DMS79 (cell line): ENCODE data around the gene CD300C.
"Not testable (repeated sequence)": the region's sequence is repeated elsewhere in the genome, so short reads cannot be mapped to it uniquely, and the experiment has no call there.

Source experiments
- DNase-seq: peaks from one replicate; lab custom pipeline; 2025; lab: John Stamatoyannopoulos, UW

The CD300C gene

DNA sequence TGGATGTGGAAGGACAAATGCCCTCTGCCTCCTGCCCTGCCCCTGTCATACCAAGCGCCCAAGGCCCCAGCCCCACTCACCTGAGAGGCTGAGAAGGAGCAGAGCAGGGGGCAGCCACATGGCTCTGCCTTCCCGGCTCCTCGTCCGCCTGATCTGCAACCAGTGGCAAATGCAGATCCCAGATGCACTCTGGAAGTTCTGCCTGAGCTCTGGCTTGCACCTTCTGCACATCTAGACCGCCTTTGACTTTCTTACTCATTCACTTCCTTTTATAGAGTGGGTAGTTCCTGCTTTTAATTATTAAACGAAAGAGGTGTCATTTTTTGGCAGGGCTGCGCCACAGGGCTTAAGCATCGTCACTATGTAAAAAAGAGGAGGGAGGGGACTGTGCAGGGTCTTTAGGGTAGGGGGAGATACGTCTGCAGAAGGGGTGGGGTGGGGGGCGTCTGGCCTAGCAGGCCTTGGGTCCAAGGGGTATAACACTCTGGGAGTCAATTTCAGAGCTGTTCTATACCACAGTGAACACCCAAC is 14.6 kb downstream of the CD300C start, which contains the start of gene CD300LB:
CD300LB (minus strand) TSS at position 245 of the 531 bp plus-strand sequence; CDS start at position 120, 125 bp downstream.
- no peak for DNase-seq

GRCh38 chr17:74530831-74531150 is 15.1 kb downstream of the CD300C start:
- no peak for DNase-seq

DNA sequence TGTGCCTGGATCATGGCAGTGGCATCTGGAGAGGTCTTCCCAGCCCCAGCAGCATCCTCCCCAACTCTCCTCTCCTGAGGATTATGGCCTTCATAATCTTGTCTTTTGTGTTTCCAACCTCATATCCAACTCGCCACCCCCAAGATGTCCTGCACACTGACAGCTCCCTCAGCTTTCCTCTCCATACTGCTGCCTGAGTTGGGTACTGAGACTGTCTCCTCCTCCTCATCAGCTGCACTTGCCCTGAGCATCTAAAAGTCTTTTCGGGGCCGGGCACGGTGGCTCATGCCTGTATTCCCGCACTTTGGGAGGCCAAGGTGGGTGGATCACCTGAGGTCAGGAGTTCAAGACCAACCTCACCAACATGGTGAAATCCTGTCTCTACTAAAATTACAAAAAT is 16.7 kb downstream of the CD300C start:
- no peak for DNase-seq

GRCh38 chr17:74528491-74529199 is 17.3 kb downstream of the CD300C start:
- DNase-seq, result no peak

- no peak for DNase-seq
Observed at GRCh38 chr17:74527756-74528155, 18.2 kb downstream of the CD300C start.

GRCh38 chr17:74527081-74527480 is 18.8 kb downstream of the CD300C start:
- DNase-seq, result no peak

GRCh38 chr17:74526681-74527080 is 19.2 kb downstream of the CD300C start:
- DNase-seq, result no peak

DNA sequence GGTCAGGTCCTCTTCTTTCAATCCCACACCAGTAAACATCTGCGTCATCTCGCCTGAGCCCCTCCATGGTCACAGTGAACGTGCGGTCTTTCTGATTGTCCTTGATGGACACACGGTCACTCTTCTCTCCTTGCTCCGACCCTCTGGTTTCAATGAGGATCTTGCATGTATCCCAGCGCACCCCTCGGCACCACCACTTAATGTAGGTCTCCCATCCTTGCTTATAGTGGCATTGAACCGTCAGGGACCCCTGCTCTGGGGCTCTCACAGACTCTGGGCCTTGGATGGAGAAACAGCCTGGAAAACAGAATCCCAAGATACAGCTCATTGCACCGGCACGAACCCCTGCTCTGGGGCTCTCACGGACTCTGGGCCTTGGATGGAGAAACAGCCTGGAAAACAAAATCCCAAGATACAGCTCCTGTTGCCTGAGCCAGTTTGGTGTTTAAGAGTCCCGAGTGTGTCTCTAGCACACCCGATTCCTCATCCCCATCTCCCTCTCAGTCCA is 20.1 kb downstream of the CD300C start:
- DNase-seq, result no peak

DNA sequence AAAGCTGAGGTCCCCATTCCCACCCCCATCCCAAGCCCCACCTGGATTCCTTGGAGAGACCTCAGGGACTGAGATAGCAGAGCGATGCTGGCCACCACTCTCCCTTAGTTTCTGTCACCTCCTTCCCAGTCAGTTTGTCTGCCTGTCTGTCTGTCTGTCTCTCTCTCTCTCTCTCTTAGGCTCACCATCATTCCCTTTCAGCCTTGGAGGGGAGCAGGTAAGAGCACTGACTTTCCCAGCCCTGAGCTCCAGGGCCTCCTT is 20.5 kb downstream of the CD300C start:
- DNase-seq, result no peak

DNA sequence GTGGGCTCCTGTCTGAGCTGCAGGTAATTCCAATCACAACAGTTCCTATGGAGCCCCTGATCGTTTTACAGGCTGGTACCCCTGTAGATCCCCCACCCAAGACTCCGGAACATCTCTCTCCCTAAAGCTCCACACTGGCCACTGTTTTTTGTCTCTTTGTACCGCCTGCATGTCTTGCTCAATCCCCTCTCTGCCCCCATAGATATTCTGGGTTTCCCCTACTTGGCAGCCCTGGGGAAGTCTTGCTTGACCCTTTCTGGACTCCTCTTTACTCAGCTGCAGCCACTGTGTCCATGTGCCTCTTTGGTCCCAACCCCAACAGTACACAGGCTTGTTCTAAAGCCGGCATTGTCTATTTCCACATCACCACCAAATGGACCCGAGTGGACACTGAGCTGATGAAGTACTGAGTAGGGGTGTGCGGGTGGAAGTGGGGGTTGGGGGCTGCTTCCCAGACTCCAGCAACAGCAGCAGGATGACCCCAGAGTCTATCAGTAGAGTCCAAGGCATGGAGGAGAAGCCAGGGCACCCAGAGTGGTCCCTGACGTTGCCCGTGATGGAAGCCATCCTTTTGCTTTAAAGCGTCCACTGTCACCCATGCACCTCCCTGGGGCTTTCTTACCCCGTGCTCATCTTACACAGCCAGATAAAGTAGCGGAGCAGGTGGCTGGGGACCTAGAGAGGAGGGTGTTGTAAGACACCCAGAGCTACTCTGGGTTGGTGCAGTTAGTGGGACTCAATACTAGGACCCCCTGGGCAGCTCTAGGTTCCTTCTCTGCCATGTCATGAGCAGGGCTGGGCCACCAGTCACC is 21.1 kb downstream of the CD300C start:
- DNase-seq, result no peak

DNA sequence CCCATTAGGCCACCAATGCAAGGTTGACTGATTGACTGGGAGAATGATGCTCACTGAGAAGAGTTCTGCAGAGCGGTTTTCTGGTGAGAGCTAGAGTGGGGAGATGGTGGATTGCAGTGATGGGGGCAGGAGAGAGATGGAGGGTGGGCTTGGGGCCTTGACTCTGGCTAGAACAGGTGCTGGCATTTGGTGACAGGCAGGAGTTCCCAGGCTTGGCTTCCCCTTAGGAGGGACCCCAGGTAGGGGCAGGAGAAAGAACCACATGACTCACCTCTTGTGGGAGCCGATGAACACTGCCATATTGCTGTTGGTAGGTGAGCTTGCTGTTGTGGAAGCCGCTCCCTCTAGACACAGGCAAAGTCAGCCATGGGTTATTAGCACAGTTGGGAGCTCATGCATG is 22.6 kb downstream of the CD300C start:
- no peak for DNase-seq

GRCh38 chr17:74522381-74523105 is 23.4 kb downstream of the CD300C start:
- DNase-seq, result no peak

- no peak for DNase-seq
Observed at GRCh38 chr17:74521701-74522201, 24.2 kb downstream of the CD300C start.

DNA sequence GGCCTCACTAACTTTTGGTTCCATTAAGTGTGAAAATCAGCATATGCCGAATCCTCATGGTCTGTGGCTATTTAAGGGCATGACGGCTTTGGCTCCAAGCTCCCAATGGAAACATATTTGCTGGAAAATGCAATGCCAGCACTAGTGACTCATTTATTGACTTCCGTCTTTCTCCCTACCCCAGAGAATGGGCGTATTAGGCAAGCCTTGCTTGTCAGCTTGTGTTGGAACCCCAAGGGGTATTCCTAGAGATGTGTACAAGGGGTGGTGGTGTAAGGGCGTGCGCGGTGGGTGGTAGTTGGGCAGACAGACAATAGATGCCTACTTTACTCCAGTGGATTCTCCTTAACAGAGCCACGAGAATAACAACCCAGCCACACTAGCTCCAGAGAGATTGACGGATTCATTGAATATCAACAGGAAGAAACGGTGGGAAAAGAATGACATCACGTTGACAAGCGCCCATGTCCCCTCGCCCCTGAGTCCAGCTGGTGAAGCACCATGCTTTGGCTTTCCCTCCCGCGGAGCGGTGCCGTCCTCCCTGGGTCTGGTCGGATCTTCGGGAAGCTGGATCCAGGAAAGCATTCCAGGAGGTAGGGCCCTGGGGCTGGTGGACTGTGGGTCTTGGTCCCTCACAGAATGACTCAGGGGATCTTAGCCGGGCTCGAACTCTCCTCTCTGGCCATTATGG is 25.0 kb downstream of the CD300C start:
- DNase-seq, result no peak

DNA sequence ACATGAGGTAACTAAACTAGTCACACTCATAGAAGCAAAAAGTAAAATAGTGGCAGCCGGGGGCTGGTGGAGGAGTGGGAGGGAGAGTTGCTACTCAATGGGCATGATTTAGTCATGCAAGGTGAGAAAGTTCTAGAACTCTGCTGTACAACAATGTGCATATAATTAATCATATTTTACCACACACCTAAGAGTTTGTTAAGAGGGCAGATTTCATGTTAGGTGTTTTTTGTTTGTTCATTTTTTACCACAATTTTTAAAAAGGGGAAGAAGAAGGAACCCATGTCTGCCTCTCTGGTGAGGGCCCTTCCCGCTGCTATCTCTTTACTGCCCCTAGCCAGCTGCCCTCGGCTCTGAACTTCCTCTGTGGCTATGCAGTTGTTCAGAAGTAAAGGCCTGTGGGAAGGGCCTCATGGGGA is 25.9 kb downstream of the CD300C start:
- DNase-seq, result no peak

GRCh38 chr17:74518413-74518981 is 27.4 kb downstream of the CD300C start:
- DNase-seq, result not testable (repeated sequence)

GRCh38 chr17:74516561-74517328 is 29.2 kb downstream of the CD300C start:
- DNase-seq, result no peak

DNA sequence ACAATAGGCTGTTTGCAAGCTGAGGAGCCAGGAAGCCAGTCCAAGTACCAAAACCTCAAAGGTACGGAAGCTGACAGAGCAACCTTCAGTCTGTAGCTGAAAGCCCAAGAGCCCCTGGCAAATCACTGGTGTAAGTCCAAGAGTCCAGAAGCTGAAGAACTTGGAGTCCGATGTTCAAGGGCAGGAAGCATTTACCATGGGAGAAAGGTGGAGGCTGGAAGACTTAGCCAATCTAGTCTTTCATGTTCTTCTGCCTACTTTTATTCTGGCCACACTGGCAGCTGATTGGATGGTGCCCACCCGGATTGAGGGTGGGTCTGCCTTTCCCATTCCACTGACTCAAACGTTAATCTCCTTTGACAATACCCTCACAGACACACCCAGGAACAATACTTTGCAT is 30.0 kb downstream of the CD300C start:
- DNase-seq, result no peak

GRCh38 chr17:74514632-74515334 is 31.1 kb downstream of the CD300C start:
- no peak for DNase-seq
